Keratinocyte (primary cell): ENCODE measurements around the gene LHFPL6. TPM values are rescaled to one million over a fixed set of nuclear protein-coding genes. Genes with fewer than 3 reads are reported as not detected.
A peak's percentile ranks its signal among the peaks of the same experiment; 100 is the strongest.

Source experiments
- DNase-seq: peaks from one replicate; pipeline ENCODE4 v3.0.0-alpha.2; 2011; ENCODE audit warnings: low read depth, missing footprints, low spot score
- FAIRE-seq: peaks from 2 replicates; lab custom pipeline; 2011; peaks lifted over from hg19 to GRCh38; lab: Jason Lieb, UNC
- H2AFZ ChIP-seq: 2 replicates; pipeline ENCODE4 v1.6.0; 2012; ENCODE audit warnings: low read length, control low read depth, inconsistent platforms; ENCODE audit not compliant: control insufficient read depth
- H3K27ac ChIP-seq: 2 replicates; pipeline ENCODE4 v1.5.1; 2011; ENCODE audit warnings: low read length; ENCODE audit not compliant: control insufficient read depth, insufficient read depth
- H3K27me3 ChIP-seq: 3 replicates; pipeline ENCODE4 v1.6.0; 2011; ENCODE audit warnings: low read length; ENCODE audit not compliant: control insufficient read depth, insufficient read depth; ENCODE audit errors: extremely low read depth
- H3K36me3 ChIP-seq, 2 experiments: 2 replicates in 1 of 2; 3 replicates in 1 of 2; pipeline ENCODE4 v1.5.1; 2011; ENCODE audit warnings: low read length in 2 of 2, mild to moderate bottlenecking in 1 of 2; ENCODE audit not compliant: control insufficient read depth in 2 of 2, insufficient read depth in 2 of 2; ENCODE audit errors: extremely low read depth in 1 of 2
- H3K4me1 ChIP-seq: 3 replicates; pipeline ENCODE4 v1.5.1; 2011; ENCODE audit warnings: low read length; ENCODE audit not compliant: control insufficient read depth, insufficient read depth; ENCODE audit errors: extremely low read depth
- H3K4me2 ChIP-seq: 3 replicates; pipeline ENCODE4 v1.6.0; 2011; ENCODE audit warnings: low read depth, low read length; ENCODE audit not compliant: control insufficient read depth, insufficient read depth; ENCODE audit errors: extremely low read depth
- H3K4me3 ChIP-seq, 3 experiments: fragments of 200-600 bp in 1 of 3; sonication (generic) in 1 of 3; 2 replicates in 2 of 3; 3 replicates in 1 of 3; pipeline ENCODE4 v1.5.1; 2011 to 2016; ENCODE audit warnings: low read length in 3 of 3, mild to moderate bottlenecking in 3 of 3, control low read depth in 2 of 3, inconsistent platforms in 1 of 3, low read depth in 1 of 3, mixed read lengths in 1 of 3, mixed run types in 1 of 3, moderate library complexity in 1 of 3; ENCODE audit not compliant: control insufficient read depth in 2 of 3, insufficient read depth in 2 of 3; ENCODE audit errors: extremely low read depth in 1 of 3
- H3K79me2 ChIP-seq: 2 replicates; pipeline ENCODE4 v1.6.0; 2012; ENCODE audit warnings: low read length; ENCODE audit not compliant: control insufficient read depth, insufficient read depth
- H3K9ac ChIP-seq: 3 replicates; pipeline ENCODE4 v1.6.0; 2011; ENCODE audit warnings: low read length; ENCODE audit not compliant: control insufficient read depth, insufficient read depth; ENCODE audit errors: extremely low read depth
- H3K9me1 ChIP-seq: 3 replicates; pipeline ENCODE4 v1.6.0; 2011; ENCODE audit warnings: low read length; ENCODE audit not compliant: control insufficient read depth, insufficient read depth; ENCODE audit errors: extremely low read depth
- H3K9me3 ChIP-seq: 2 replicates; pipeline ENCODE4 v1.5.1; 2012; ENCODE audit warnings: low read depth, low read length; ENCODE audit not compliant: control insufficient read depth
- H4K20me1 ChIP-seq: 3 replicates; pipeline ENCODE4 v1.6.0; 2011; ENCODE audit warnings: low read length; ENCODE audit not compliant: control insufficient read depth, insufficient read depth; ENCODE audit errors: extremely low read depth
- CTCF ChIP-seq, 3 experiments: IDR thresholded peaks in 1 of 3; conservative IDR thresholded peaks in 1 of 3; optimal IDR thresholded peaks in 1 of 3; 2 replicates in 2 of 3; 3 replicates in 1 of 3; pipeline versions ENCODE3 to v1.5.1; 2011; ENCODE audit warnings: low read length in 3 of 3, mild to moderate bottlenecking in 3 of 3, moderate library complexity in 2 of 3, control low read depth in 1 of 3, inconsistent platforms in 1 of 3; ENCODE audit not compliant: insufficient read depth in 2 of 3; ENCODE audit errors: extremely low read depth in 1 of 3
- EZH2 ChIP-seq: IDR thresholded peaks from one replicate; pipeline ENCODE4 v1.6.1; 2012; ENCODE audit warnings: inconsistent platforms, mild to moderate bottlenecking, low read length, moderate library complexity
- dilution Hi-C: fragments of 300-500 bp; cut with MboI; formaldehyde crosslinking; loops from one replicate; pipeline ENCODE4 v1.7.0; 2020; ENCODE audit warnings: low sequenced_read_pairs; ENCODE audit not compliant: extremely low pct_ligation_motif_present
- polyA plus RNA-seq, 5 experiments: library from polyadenylated mRNA; depleted of rRNA in 3 of 5; stranded (reverse) in 3 of 5; stranded (forward) in 1 of 5; unstranded in 1 of 5; fragments of >200 nt; gene quantifications; 1 replicate in 1 of 5; 2 replicates in 3 of 5; 3 replicates in 1 of 5; pipeline versions ENCODE4 v1.2.1 to v1.2.3, GENCODE V29; 2011 to 2012; ENCODE audit warnings: missing spikeins in 2 of 5, low read depth in 1 of 5, low replicate concordance in 1 of 5

The LHFPL6 gene
- polyA plus RNA-seq, 1 donor (not counting 4 experiments of a cell fraction or from before 2014, with no cell fraction given): 15.8 TPM

- Histone ChIP-seq H3K4me3 (peak overlapping the region in 2 of 3 experiments; percentile 18 to 32), H3K9ac (no peak overlapping the region)
These were observed 289.3 kb downstream of the LHFPL6 start for GRCh38 chr13:39313721-39314120.

GRCh38 chr13:39312596-39312995 lies 290.4 kb downstream of the LHFPL6 start:
- TF ChIP-seq EZH2: no peak
- no peak for TF ChIP-seq CTCF (optimal IDR thresholded peaks at IDR 0.05 in 1 of 3, IDR thresholded peaks at IDR 0.05 in 1 of 3, conservative IDR thresholded peaks at IDR 0.05 in 1 of 3; ENCODE audit: extremely low read depth in 1 of 3, insufficient read depth in 2 of 3, low read length in 3 of 3)
- H3K79me2 ChIP-seq: no peaks in the 10 kb centered on the region
- no peaks in the 10 kb centered on the region for H3K9me3 ChIP-seq
- H2AFZ ChIP-seq: no peak overlapping the region
- no peaks in the 10 kb centered on the region for H3K27me3 ChIP-seq
- H3K36me3 ChIP-seq: no peaks in the 10 kb centered on the region
- no peak overlapping the region for H3K27ac ChIP-seq
- no peak overlapping the region for H3K4me3 ChIP-seq
- FAIRE-seq: no peak
- no peaks in the 10 kb centered on the region for H4K20me1 ChIP-seq
- peaks cover 10% of the 10 kb centered on the region for H3K4me1 ChIP-seq
- H3K9ac ChIP-seq: no peak overlapping the region
- DNase-seq: no peak
- H3K9me1 ChIP-seq: no peaks in the 10 kb centered on the region
- no peak overlapping the region for H3K4me2 ChIP-seq
- dilution Hi-C loops: no loop called here

More at GRCh38 chr13:39313721-39314120, 289.3 kb downstream of the LHFPL6 start:
- TF ChIP-seq CTCF (optimal IDR thresholded peaks at IDR 0.05 in 1 of 3, IDR thresholded peaks at IDR 0.05 in 1 of 3, conservative IDR thresholded peaks at IDR 0.05 in 1 of 3; ENCODE audit: extremely low read depth in 1 of 3, insufficient read depth in 2 of 3, low read length in 3 of 3) (no peak), EZH2 (no peak)
- DNase-seq: no peak
- Histone ChIP-seq H3K27ac (no peak overlapping the region), H3K9me3 (no peaks in the 10 kb centered on the region), H3K36me3 (no peaks in the 10 kb centered on the region), H3K27me3 (no peaks in the 10 kb centered on the region), H4K20me1 (no peaks in the 10 kb centered on the region), H3K79me2 (no peaks in the 10 kb centered on the region), H3K4me2 (peak overlapping the region; percentile 72), H2AFZ (peak overlapping the region; percentile 27), H3K9me1 (no peaks in the 10 kb centered on the region), H3K4me1 (peaks cover 10% of the 10 kb centered on the region)
- dilution Hi-C loops: no loop called here
- peak; percentile 72 for FAIRE-seq
